ELR (cell line): ENCODE results near the gene OLAH.

Experiments
- DNase-seq: peaks from one replicate; pipeline ENCODE4 v3.0.0-alpha.2; 2015; ENCODE audit warnings: low read depth

OLAH gene

DNA sequence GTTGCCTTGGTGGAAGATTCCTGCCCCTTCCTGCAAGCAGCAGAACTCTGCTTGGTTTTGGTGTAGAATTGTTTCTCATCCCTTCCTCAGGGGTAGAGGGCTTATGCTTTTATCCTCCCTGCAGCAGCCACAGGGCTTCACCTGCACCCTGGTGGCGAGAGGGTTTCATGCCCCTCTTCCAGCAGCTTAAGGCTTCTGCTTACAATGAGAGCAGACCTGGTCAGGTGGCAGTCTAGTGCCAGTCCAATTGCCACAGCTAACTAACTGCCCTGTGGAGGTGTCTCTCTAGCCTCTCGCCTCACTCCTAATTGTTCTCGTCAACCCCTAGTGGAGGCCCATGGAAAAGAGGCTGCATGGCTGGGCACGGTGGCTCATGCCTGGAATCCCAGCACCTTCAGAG is 25.5 kb downstream of the OLAH start:
- no peak for DNase-seq

- DNase-seq, result no peak
These were observed 28.6 kb downstream of the OLAH start for GRCh38 chr10:15072358-15072757.

DNA sequence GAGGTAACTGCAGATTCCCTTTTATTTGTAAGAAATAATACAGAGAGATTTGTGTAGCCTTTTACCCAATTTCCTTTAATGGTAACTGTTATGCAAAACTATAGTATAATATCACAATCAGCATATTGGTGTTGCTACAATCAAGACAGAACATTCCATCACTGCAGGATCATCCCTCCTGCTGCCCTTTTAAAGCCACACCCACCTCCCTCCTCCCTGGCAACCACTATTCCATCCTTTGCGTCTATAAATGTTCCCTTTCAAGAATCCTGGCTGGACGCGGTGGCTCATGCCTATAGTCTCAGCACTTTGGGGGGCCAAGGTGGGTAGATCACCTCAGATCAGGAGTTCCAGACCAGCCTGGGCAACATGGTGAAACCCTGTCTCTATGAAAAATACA is 31.7 kb downstream of the OLAH start:
- DNase-seq, result no peak

- no peak for DNase-seq
These were observed 40.1 kb downstream of the OLAH start for GRCh38 chr10:15083674-15084501.

DNA sequence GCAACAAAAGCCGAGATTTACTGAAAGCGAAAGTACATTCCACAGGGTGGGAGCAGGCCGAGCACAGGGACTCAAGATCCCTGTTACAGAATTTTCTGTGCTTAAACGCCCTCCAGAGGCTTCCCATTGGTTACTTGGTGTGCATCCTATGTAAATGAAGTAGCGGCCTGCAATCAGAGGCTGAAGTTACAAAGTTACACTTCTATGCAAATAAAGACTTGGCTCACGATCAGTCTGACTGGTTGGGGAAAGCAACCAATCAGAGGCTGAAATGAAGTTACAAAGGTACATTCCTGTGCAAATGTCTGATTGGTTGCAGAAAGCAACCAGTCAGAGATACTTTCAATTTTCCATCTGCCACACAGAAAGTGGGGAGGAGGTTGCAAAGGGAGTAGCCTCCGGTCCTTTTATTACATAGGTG is 40.8 kb downstream of the OLAH start:
- DNase-seq, result peak; percentile 96

DNA sequence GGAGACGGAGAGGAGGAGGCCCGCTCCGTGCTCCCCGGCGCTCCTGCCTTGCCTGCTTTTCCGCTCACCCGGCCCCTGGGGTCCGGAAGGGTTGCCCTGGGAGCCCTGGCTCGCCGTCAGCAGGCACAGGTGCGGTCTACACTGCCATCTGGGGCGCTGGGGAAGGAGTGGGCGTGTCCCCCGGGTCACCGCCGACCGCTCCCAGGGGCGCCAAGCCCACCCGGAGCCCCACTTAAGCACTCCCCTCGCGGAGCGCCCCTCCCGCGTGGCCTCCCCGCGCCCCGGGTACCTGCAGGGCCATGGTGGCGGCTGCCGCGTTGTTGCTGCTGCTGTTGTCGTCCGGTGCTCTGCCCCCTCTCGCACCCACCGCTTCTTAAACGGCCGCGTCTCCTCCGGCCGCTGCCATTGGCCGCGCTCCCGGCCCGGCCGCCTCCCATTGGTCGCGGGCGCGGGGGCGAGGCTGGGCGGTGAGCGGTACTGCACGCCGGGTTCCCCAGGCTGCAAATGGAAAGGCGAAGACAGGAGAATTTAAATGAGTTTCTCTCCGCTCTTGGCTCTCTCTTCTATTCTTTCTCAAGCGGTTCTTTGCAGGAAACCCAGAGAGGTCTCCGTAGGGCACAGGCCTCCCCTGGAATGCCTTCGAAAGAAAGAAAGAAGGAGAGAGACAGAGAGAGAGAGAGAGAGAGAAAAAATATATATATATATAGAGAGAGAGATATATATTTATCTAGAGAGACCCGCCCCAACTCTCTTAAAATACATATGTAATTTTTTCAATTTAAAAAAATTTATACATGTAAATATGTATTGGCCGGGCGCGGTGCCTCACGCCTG is 44.9 kb downstream of the OLAH start, which contains the start of gene ACBD7:
TSS of gene ACBD7 (minus strand) at position 349 of the 834 bp plus-strand sequence. CDS start at position 301, 48 bp downstream.
- peak; percentile 84 for DNase-seq

DNA sequence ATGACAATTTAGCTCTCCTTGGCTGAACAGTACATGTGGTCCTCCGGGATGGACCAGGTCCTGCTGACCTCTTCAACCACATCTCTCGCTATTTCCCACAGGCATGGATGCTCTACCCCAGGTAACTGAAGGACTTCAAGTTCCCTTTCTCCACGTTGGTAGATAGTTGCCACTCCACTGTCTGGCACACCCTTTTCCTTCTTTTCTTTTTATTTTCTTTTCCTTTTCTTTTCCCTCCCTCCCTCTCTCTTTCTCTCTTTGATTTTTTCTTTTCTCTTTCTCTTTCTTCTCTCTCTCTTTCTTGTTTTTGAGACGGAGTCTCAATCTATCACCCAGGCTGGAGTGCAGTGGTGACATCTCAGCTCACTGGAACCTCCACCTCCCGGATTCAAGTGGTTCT is 47.7 kb downstream of the OLAH start:
- no peak for DNase-seq

DNA sequence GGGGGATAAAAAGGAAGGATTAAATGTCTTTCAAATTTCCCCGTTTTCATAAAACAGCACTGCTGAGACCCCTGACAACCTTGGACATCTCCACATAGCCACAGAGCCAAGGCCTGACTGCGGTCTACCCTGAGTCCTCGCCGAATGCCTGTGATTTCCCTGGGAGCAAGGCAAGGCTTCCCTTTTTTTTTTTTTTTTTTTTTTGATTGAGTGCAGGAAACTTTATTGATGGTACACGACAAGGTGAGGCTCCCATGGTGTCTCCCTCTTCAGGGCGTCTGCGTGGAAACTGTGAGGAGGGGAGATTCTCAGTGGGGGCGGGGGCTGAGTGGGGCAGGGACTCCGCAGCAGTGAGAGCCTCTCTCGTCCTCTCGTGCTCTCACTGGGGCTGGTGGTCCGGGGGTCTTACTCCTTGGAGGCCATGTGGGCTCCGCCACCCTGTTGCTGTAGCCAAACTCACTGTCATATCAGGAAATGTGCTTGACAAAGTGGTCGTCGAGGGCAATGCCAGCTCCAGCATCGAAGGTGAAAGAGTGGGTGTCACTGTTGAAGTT is 49.2 kb downstream of the OLAH start:
- DNase-seq, result no peak

DNA sequence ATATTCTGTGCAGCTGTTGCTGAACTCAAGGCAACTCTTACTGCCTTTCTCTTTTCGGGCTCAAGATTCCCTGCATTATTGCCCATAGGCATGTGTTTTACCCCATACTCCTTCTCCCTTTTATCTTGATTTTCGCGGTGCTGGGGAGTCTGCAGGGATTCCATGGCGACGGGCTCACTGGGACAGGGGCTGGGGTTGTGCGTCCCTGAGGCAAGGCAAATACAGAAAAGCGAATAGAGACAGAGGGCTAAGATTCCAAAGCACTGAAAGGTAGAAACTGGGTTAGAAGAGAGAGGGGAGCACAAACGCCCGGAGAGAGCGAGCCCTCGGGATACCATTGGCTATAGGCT is 52.9 kb downstream of the OLAH start:
- DNase-seq, result no peak

GRCh38 chr10:15097011-15097812 is 53.5 kb downstream of the OLAH start, which contains the start of gene RPP38:
RPP38 (plus strand) TSS chr10:15097355; CDS start chr10:15103315, 5,960 bp downstream.
- DNase-seq, result peak; percentile 98

- DNase-seq, result no peak
These were observed 56.1 kb downstream of the OLAH start for GRCh38 chr10:15099886-15100285.

- no peak for DNase-seq
These were observed 59.8 kb downstream of the OLAH start for GRCh38 chr10:15103513-15103912.

GRCh38 chr10:15106352-15107013 is 62.7 kb downstream of the OLAH start:
- DNase-seq, result peak; percentile 79

GRCh38 chr10:15112657-15113056 is 68.9 kb downstream of the OLAH start:
- DNase-seq, result no peak

- no peak for DNase-seq
These were observed 70.0 kb downstream of the OLAH start for GRCh38 chr10:15113766-15114165.

GRCh38 chr10:15116225-15116624 is 72.5 kb downstream of the OLAH start:
- no peak for DNase-seq

DNA sequence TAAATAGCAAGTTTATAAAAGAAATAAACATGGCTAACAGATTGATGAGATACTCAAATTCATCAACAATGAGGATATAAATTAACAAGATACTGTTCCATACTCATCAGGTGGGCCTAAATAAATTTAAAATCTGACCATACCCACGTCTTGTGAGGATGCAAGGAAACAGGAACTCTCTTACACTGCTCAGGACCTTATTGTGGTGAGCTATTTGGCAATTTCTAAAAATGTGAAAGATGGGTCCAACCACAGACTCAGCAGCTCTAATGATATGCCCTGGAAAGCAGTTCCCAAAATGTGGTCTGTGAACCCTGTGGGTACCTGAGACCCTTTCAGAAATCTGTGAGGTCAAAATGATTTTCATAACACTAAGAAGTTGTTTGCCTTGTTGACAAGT is 74.9 kb downstream of the OLAH start:
- no peak for DNase-seq

- DNase-seq, result peak; percentile 77
These were observed 76.8 kb downstream of the OLAH start for GRCh38 chr10:15120523-15120922.

DNA sequence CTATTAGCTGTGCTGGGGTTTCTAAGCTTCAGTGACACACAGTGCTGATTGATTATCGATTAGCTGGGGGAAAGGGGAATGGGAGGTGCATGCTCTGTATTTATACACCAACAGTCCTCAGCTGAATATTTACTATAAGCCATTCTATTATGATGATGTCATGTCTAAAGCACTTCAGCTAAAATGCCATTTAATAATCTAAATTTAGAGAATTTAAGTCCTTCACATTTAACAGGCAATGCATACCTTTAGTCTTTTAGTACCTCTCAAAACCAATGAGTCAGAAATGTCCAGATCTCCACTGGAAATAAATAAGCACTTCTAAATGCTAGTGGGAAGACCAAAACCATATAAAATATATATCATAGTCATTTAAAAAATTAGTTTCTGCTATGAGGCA is 78.0 kb downstream of the OLAH start:
- DNase-seq, result peak; percentile 47

- DNase-seq, result no peak
These were observed 78.8 kb downstream of the OLAH start for GRCh38 chr10:15122477-15123030.
